Suppressor macrophage treated with lipopolysaccharide for 1 hour (primary cell): ENCODE data around the gene DAND5.
"Not testable (repeated sequence)": the region's sequence is repeated elsewhere in the genome, so short reads cannot be mapped to it uniquely, and the experiment has no call there.

Source experiments
- DNase-seq, 3 donors: peaks; one replicate each; pipeline ENCODE4 v3.0.0-alpha.2; 2020 to 2022

Gene DAND5

GRCh38 chr19:12946092-12946721 lies 23.2 kb upstream of the DAND5 start:
- DNase-seq, result peak; percentile 74 to 88 (median 77)

- DNase-seq, result no peak
These were observed 22.5 kb upstream of the DAND5 start for GRCh38 chr19:12946731-12947496.

DNA sequence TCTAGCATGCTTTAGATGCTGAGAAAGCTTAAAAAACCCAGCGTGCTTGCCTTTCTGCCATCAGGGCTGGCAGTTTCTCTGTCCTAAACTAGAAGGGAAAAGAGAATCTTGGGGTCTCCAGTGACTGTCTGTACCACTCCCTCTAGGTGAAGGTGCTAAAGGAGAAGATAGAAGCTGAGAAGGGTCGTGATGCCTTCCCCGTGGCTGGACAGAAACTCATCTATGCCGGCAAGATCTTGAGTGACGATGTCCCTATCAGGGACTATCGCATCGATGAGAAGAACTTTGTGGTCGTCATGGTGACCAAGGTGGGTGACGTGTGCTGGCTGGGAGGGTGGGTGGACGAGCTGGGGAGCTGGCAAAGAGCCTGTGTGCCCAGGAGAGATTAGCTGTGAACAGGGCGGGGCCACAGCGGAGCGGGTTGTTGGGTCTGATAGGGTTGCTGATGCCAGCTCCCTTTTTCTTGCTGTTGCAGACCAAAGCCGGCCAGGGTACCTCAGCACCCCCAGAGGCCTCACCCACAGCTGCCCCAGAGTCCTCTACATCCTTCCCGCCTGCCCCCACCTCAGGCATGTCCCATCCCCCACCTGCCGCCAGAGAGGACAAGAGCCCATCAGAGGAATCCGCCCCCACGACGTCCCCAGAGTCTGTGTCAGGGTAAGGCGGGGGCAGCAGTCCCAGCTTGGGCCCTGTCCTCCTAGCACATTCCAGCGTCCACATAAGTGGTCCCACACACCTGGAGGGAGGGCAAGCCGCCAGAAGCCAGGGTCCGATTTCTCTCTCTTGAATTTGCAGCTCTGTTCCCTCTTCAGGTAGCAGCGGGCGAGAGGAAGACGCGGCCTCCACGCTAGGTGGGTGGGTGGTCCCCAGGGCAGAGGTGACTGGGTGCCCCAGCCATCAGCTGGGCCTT lies 21.4 kb upstream of the DAND5 start:
- DNase-seq, result no peak

DNA sequence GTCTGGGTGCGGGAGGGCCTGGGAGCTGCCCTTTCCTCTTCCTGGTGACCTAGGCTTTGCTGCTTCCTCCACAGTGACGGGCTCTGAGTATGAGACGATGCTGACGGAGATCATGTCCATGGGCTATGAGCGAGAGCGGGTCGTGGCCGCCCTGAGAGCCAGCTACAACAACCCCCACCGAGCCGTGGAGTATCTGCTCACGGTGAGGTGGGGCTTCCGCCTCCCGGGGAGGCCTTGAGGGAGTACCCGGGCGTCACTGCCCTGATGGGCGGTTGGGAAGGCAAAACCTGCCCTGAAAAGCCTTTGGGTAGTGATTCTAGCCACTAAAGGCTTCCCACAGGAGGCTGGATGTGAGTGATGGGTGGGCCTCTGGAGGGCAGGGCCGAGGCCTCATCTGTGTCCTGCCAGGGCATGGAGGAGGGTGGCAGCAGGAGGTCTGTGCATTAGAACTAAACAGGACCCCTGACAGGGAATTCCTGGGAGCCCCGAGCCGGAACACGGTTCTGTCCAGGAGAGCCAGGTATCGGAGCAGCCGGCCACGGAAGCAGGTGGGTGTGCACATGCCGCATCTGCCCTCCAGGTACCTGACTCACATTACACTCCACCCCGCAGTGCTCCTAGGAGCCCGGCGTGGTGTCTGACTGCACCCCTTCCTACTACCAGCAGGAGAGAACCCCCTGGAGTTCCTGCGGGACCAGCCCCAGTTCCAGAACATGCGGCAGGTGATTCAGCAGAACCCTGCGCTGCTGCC lies 20.6 kb upstream of the DAND5 start:
- no peak for DNase-seq

GRCh38 chr19:12949363-12950283 lies 19.8 kb upstream of the DAND5 start:
- no peak for DNase-seq

DNA sequence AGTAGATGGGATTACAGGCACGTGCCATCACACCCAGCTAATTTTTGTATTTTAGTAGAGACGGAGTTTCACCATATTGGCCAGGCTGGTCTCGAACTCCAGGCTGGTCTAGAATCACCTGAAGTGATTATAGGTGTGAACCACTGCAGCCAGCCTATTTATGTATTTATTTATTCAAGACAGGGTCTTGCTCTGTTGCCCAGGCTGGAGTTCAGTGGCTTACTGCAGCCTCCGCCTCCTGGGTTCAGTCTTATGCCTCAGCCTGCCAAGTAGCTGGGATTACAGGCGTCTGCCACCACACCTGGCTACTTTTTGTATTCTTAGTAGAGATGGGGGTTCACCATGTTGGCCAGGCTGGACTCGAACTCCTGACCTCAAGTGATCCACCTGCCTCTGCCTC lies 17.3 kb upstream of the DAND5 start:
- not testable (repeated sequence) for DNase-seq

GRCh38 chr19:12952488-12953137 lies 16.8 kb upstream of the DAND5 start:
- DNase-seq, result peak; percentile 84 to 92 (median 89)

GRCh38 chr19:12953138-12953798 lies 16.1 kb upstream of the DAND5 start:
- no peak for DNase-seq

DNA sequence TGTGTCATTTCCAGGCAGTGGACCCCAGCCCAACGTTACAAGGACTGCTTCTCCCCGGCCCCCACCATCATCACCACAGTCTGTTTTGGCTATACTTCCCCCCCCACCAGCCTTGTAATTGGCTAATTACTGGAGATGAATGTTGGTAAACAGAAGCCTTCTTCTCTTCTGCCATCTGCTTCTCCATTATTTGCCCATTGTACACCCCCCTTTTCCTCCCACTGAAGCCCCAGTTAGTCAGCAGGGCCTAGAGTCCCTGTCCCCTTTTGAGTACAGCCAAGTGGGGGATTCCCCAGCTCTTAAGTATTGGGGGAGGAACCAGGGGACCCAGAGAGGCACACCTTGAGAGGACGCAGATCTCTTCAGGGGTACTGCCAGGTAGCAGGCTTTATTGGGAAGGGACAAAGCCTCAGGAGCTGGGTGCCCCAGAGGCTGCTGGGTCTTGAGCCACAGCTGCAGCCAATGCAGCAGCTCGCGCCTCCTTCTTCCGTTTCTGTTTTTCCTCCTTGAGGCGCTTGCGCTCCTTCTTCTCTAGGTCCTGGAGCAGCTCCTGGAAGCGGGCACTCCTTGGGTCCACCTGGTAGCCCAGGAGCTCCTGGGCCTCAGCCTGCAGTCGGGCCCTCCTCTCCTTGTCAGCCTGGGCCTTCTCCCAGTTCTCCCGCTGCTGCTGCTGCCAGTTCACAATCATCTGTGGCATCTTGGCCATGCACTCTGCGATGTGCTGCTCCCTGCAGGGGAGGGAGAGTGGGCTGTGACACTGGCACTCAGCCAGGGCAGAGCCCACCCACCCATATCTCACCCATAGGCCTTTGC lies 15.4 kb upstream of the DAND5 start:
- DNase-seq, result peak; percentile 41 to 70 (median 56)

DNA sequence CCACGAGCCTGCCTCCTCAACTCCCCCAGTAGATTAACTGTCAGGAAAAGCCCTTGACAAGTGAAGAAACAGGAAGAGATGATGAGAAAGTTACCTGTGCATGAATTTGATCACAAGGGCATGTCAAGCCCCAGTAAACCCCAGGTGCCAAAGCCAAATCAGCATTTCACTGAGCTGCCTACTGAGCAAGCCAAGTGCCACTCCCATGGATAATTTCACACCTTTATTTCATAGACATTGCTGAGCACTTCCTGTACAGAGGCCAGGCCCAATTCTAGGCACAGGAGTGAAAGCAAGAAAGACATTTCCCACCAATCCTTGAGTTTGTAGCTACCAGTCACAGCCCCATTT lies 14.8 kb upstream of the DAND5 start:
- DNase-seq, result no peak

GRCh38 chr19:12955575-12955974 lies 13.8 kb upstream of the DAND5 start:
- not testable (repeated sequence) for DNase-seq

GRCh38 chr19:12955996-12956395 lies 13.4 kb upstream of the DAND5 start:
- no peak for DNase-seq

- DNase-seq, result peak; percentile 76 to 92 (median 85)
These were observed 12.7 kb upstream of the DAND5 start, which contains the start of gene GADD45GIP1 for GRCh38 chr19:12956446-12957388. GADD45GIP1 (minus strand) TSS chr19:12957223; CDS start chr19:12957212, 11 bp downstream.

- peak in 1 of 3 donors; percentile 23 for DNase-seq
These were observed 11.9 kb upstream of the DAND5 start for GRCh38 chr19:12957389-12957952.

GRCh38 chr19:12959481-12959880 lies 9.9 kb upstream of the DAND5 start:
- no peak for DNase-seq

- peak; percentile 80 to 90 (median 86) for DNase-seq
These were observed 4.2 kb upstream of the DAND5 start for GRCh38 chr19:12965017-12965811.

- no peak for DNase-seq
These were observed 3.6 kb upstream of the DAND5 start for GRCh38 chr19:12965812-12966135.
